K562 treated with DMSO at 1 percent for 48 hours (cell line): Measurements from ENCODE around the gene AGBL4. TPM values are rescaled to one million over a fixed set of nuclear protein-coding genes. Genes with fewer than 3 reads are reported as not detected.

Experiments
- total RNA-seq: library from RNA; unstranded; fragments of 300-600 nt; gene quantifications from 2 replicates; pipeline ENCODE4 v1.2.3, GENCODE V29; 2022; ENCODE audit warnings: low replicate concordance; ENCODE audit errors: extremely low read depth

Gene AGBL4
- total RNA-seq: not detected in 2 replicates

GRCh38 chr1:50023292-50024159 lies at the start of gene AGBL4:
TSS of gene AGBL4 (minus strand) at chr1:50023954.

GRCh38 chr1:48776393-48777218 lies 1247.1 kb downstream of the AGBL4 start, which contains the start of gene BEND5:
TSS of gene BEND5 (minus strand) at chr1:48776891. CDS start at chr1:48776831, 60 bp downstream.

Other genes starting within 250 kb of the AGBL4 start
- not detected in 2 replicates for gene ELAVL4, start 85.0 kb upstream of the AGBL4 start, total RNA-seq